ENCODE measurements around the gene PSMA1. TPM values are rescaled to one million over a fixed set of nuclear protein-coding genes. Genes with fewer than 3 reads are reported as not detected.

Gene PSMA1
- total and polyA plus RNA-seq, 2 of the 8 experiments (the other 6 are each of a cell fraction or from before 2014, with no cell fraction given): 148 to 159 TPM

DNA sequence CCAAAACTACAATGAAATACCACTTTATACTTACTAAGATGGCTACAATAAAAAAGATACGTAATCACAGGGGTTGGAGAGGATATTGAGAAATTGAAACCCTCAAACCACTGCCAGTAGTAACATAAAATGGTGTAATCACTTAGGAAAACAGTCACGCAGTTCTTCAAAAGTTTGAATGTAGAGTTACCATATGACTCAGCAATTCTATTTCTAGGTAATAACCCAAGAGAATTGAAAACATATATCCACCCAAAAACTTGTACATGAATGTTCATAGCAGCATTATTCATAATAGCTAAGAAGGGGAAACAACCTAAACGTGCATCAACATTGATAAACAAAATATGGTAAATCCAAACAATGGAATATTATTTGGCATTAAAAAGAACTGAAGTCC is 24.4 kb upstream of the PSMA1 start (continued):
- no peak for TF ChIP-seq CHD7 (IDR thresholded peaks at IDR 0.05; ENCODE audit: insufficient replicate concordance, low read length)
- TF ChIP-seq CREB1 (IDR thresholded peaks at IDR 0.05): no peak
- no peak for TF ChIP-seq JUN (IDR thresholded peaks at IDR 0.05; ENCODE audit: low read depth, low read length)
- TF ChIP-seq TCF12 (IDR thresholded peaks at IDR 0.05; ENCODE audit: low read depth, low read length): no peak

All from H1 (cell line).